ENCODE results near the gene CMC2. TPM values are rescaled to one million over a fixed set of nuclear protein-coding genes. Genes with fewer than 3 reads are reported as not detected.

CMC2 gene
- total and polyA plus RNA-seq, 2 of the 13 experiments (the other 11 are each of a cell fraction or from before 2014, with no cell fraction given), result 116 to 129 TPM

- TF ChIP-seq, protein P1, sequence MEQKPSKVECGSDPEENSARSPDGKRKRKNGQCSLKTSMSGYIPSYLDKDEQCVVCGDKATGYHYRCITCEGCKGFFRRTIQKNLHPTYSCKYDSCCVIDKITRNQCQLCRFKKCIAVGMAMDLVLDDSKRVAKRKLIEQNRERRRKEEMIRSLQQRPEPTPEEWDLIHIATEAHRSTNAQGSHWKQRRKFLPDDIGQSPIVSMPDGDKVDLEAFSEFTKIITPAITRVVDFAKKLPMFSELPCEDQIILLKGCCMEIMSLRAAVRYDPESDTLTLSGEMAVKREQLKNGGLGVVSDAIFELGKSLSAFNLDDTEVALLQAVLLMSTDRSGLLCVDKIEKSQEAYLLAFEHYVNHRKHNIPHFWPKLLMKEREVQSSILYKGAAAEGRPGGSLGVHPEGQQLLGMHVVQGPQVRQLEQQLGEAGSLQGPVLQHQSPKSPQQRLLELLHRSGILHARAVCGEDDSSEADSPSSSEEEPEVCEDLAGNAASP (CRISPR knock-in tag; IDR thresholded peaks at IDR 0.05; ENCODE audit: borderline replicate concordance), result peak; percentile 13; the same call in 1 of the 2 replicates
- 0 out of 2 replicates have a peak, but pooled peaks have one; percentile 46 for TF ChIP-seq ZBTB14 (CRISPR knock-in tag; IDR thresholded peaks at IDR 0.05)
- peak; percentile 28; the same call in 1 of the 2 replicates for TF ChIP-seq SRY (CRISPR knock-in tag; IDR thresholded peaks at IDR 0.05)
- no peak for TF ChIP-seq RARG (CRISPR knock-in tag; IDR thresholded peaks at IDR 0.05; ENCODE audit: low read depth)
- TF ChIP-seq ZNF646 (CRISPR knock-in tag; IDR thresholded peaks at IDR 0.05), result no peak
- TF ChIP-seq NR3C1 (CRISPR knock-in tag; IDR thresholded peaks at IDR 0.05), result no peak
- peak; percentile 92 for TF ChIP-seq KAT8 (CRISPR knock-in tag; IDR thresholded peaks at IDR 0.05)
- TF ChIP-seq ZSCAN31 (CRISPR knock-in tag; IDR thresholded peaks at IDR 0.05; ENCODE audit: low read depth), result peak; percentile 89
- TF ChIP-seq ETV6 (CRISPR knock-in tag; conservative IDR thresholded peaks at IDR 0.05), result 0 out of 2 replicates have a peak, but pooled peaks have one; percentile 58
- TF ChIP-seq GABPB1 (CRISPR knock-in tag; IDR thresholded peaks at IDR 0.05), result peak; percentile 81
- TF ChIP-seq ZIK1 (CRISPR knock-in tag; IDR thresholded peaks at IDR 0.05; ENCODE audit: borderline replicate concordance, low read depth), result no peak
- TF ChIP-seq NFE2L1 (CRISPR knock-in tag; IDR thresholded peaks at IDR 0.05; ENCODE audit: borderline replicate concordance), result peak; percentile 36; the same call in 1 of the 2 replicates
- TF ChIP-seq ZNF883 (CRISPR knock-in tag; IDR thresholded peaks at IDR 0.05; ENCODE audit: not compliant biosample characterization), result peak; percentile 61
- peak; percentile 24; the same call in 1 of the 2 replicates for TF ChIP-seq HNF4G (IDR thresholded peaks at IDR 0.05; ENCODE audit: borderline replicate concordance, low read depth, low read length)
- TF ChIP-seq HNF4G (CRISPR knock-in tag; IDR thresholded peaks at IDR 0.05; ENCODE audit: borderline replicate concordance, low read depth), result no peak
- TF ChIP-seq, protein P2, sequence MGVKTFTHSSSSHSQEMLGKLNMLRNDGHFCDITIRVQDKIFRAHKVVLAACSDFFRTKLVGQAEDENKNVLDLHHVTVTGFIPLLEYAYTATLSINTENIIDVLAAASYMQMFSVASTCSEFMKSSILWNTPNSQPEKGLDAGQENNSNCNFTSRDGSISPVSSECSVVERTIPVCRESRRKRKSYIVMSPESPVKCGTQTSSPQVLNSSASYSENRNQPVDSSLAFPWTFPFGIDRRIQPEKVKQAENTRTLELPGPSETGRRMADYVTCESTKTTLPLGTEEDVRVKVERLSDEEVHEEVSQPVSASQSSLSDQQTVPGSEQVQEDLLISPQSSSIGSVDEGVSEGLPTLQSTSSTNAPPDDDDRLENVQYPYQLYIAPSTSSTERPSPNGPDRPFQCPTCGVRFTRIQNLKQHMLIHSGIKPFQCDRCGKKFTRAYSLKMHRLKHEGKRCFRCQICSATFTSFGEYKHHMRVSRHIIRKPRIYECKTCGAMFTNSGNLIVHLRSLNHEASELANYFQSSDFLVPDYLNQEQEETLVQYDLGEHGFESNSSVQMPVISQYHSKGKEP (CRISPR knock-in tag; IDR thresholded peaks at IDR 0.05), result no peak
These were observed at the start of gene CMC2, which contains the start of gene CENPN (continued) for GRCh38 chr16:81006813-81007695.
